ENCODE measurements around the gene LAMA2. TPM values are rescaled to one million over a fixed set of nuclear protein-coding genes. Genes with fewer than 3 reads are reported as not detected.
"Not testable (repeated sequence)": the region's sequence is repeated elsewhere in the genome, so short reads cannot be mapped to it uniquely, and the experiment has no call there.

LAMA2 gene
- total RNA-seq, 1 donor from 2014 or later: 0.65 TPM

- Mint-ChIP-seq H3K4me3 (no peak overlapping the region), H3K27ac (no peak overlapping the region), H3K4me1 (ENCODE audit: low read depth) (no peaks in the 10 kb centered on the region), H3K36me3 (ENCODE audit: low read depth) (no peaks in the 10 kb centered on the region), H3K9me3 (no peaks in the 10 kb centered on the region), H3K27me3 (ENCODE audit: insufficient read depth) (no peaks in the 10 kb centered on the region)
- intact Hi-C loops (cut with micrococcal nuclease): no loop called here
- DNase-seq (ENCODE audit: low spot score): no peak
Observed at GRCh38 chr6:129031051-129031599, 148.2 kb downstream of the LAMA2 start.

GRCh38 chr6:129032602-129033001, 149.7 kb downstream of the LAMA2 start:
- Mint-ChIP-seq H3K27ac (no peak overlapping the region), H3K27me3 (ENCODE audit: insufficient read depth) (no peaks in the 10 kb centered on the region), H3K9me3 (no peaks in the 10 kb centered on the region), H3K36me3 (ENCODE audit: low read depth) (no peaks in the 10 kb centered on the region), H3K4me1 (ENCODE audit: low read depth) (no peaks in the 10 kb centered on the region), H3K4me3 (no peak overlapping the region)
- intact Hi-C loops (cut with micrococcal nuclease): no loop called here
- no peak for DNase-seq (ENCODE audit: low spot score)

DNA sequence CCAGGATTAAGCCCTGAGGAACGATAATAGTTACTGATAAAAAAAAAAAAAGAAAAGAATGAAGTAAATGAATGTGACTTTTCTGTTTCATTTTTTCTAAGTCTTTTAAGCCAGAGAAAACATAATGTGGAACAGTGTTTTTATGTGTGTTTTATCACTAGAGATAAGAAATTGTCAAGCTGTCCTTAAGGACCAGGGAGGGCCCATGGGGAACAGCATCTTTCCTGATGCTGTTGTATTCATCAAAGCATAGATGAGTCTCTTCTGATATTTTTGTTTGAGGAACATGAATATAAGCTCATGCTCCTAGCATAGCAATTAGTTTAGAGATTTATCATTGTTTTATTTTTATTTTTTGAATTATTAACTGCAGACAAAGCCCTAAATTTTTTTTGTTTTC, 150.2 kb downstream of the LAMA2 start:
- intact Hi-C loops (cut with micrococcal nuclease): no loop called here
- Mint-ChIP-seq H3K27me3 (ENCODE audit: insufficient read depth) (no peaks in the 10 kb centered on the region), H3K4me3 (no peak overlapping the region), H3K9me3 (no peaks in the 10 kb centered on the region), H3K27ac (no peak overlapping the region), H3K4me1 (ENCODE audit: low read depth) (no peaks in the 10 kb centered on the region), H3K36me3 (ENCODE audit: low read depth) (no peaks in the 10 kb centered on the region)
- no peak for DNase-seq (ENCODE audit: low spot score)

DNA sequence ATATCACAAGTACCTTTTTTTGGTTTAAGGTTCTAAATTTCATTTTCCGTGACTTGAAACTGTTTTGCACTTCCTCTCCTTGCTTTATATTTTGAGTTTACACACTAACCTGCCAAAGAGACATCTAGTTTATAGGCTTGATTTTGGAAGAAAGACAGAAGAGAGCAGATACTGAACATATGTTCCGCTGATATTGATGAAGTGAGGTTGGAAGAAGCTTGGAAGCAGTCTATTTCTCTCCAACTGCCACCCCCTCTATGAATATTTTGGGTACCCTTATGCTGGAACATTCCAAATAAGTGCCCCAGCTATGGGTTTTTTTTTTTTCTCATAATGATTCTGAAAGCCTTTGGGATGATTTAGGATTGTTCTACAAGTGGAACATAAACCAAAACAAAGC, 150.6 kb downstream of the LAMA2 start:
- Mint-ChIP-seq H3K4me1 (ENCODE audit: low read depth) (no peaks in the 10 kb centered on the region), H3K36me3 (ENCODE audit: low read depth) (no peaks in the 10 kb centered on the region), H3K9me3 (no peaks in the 10 kb centered on the region), H3K27me3 (ENCODE audit: insufficient read depth) (no peaks in the 10 kb centered on the region), H3K27ac (no peak overlapping the region), H3K4me3 (no peak overlapping the region)
- no peak for DNase-seq (ENCODE audit: low spot score)
- intact Hi-C loops (cut with micrococcal nuclease): no loop called here

GRCh38 chr6:129041563-129041962, 158.6 kb downstream of the LAMA2 start:
- intact Hi-C loops (cut with micrococcal nuclease): no loop called here
- H3K27me3 Mint-ChIP-seq (ENCODE audit: insufficient read depth): no peaks in the 10 kb centered on the region
- H3K36me3 Mint-ChIP-seq (ENCODE audit: low read depth): no peaks in the 10 kb centered on the region
- no peaks in the 10 kb centered on the region for H3K4me1 Mint-ChIP-seq (ENCODE audit: low read depth)
- H3K4me3 Mint-ChIP-seq: no peak overlapping the region
- DNase-seq (ENCODE audit: low spot score): no peak
- no peaks in the 10 kb centered on the region for H3K9me3 Mint-ChIP-seq
- H3K27ac Mint-ChIP-seq: no peak overlapping the region

DNA sequence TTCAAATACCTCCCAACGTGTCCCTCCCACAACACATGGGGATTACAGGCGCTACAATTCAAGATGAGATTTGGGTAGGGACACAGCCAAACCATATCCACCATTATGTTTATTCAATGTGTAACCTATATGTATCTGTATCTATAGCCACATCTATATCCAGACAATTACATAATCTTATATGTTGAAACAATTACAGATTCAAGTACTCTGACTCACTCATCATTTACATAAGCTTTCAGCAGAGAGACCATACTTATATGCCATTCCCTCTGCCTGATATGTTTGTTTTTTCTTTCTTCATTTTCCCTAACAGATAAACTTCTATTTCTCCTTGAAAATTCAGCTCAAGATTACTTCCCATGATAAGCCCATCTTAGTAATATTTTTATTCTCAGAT, 163.6 kb downstream of the LAMA2 start:
- H3K9me3 Mint-ChIP-seq: no peaks in the 10 kb centered on the region
- intact Hi-C loops (cut with micrococcal nuclease): no loop called here

GRCh38 chr6:129047834-129048233, 164.9 kb downstream of the LAMA2 start:
- no peak for DNase-seq (ENCODE audit: low spot score)
- H3K4me3 Mint-ChIP-seq: no peak overlapping the region
- H3K27me3 Mint-ChIP-seq (ENCODE audit: insufficient read depth): no peaks in the 10 kb centered on the region

More for the DNA sequence above, 163.6 kb downstream of the LAMA2 start:
- H3K4me3 Mint-ChIP-seq: no peak overlapping the region
- H3K27me3 Mint-ChIP-seq (ENCODE audit: insufficient read depth): no peaks in the 10 kb centered on the region
- no peak overlapping the region for H3K27ac Mint-ChIP-seq
- no peaks in the 10 kb centered on the region for H3K4me1 Mint-ChIP-seq (ENCODE audit: low read depth)
- no peak for DNase-seq (ENCODE audit: low spot score)
- H3K36me3 Mint-ChIP-seq (ENCODE audit: low read depth): no peaks in the 10 kb centered on the region

DNA sequence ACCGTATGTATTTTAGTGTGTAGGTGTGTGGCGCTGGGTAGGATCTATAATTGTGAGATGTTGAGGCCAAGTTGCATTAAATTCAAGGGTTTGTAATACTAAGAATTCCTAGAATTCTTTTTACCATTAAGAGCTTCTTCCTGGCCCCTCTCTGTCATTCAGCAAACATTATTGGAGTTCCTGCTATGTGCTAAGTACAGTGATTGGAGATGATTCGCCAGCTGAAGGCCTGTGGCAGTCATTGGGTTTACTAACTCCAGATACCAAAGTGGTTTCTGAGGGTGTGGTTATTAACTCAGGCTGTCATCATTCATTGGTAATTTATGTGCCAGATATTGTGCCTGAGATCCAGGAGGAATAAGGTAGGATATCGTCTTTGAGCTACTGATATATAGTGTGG, 167.1 kb downstream of the LAMA2 start:
- Mint-ChIP-seq H3K4me3 (no peak overlapping the region), H3K27ac (no peak overlapping the region), H3K4me1 (ENCODE audit: low read depth) (no peaks in the 10 kb centered on the region), H3K36me3 (ENCODE audit: low read depth) (no peaks in the 10 kb centered on the region), H3K9me3 (no peaks in the 10 kb centered on the region), H3K27me3 (ENCODE audit: insufficient read depth) (no peaks in the 10 kb centered on the region)
- no peak for DNase-seq (ENCODE audit: low spot score)
- intact Hi-C loops (cut with micrococcal nuclease): no loop called here

More at GRCh38 chr6:129047834-129048233, 164.9 kb downstream of the LAMA2 start:
- intact Hi-C loops (cut with micrococcal nuclease): no loop called here
- H3K9me3 Mint-ChIP-seq: no peaks in the 10 kb centered on the region
- H3K4me1 Mint-ChIP-seq (ENCODE audit: low read depth): no peaks in the 10 kb centered on the region
- H3K27ac Mint-ChIP-seq: no peak overlapping the region
- no peaks in the 10 kb centered on the region for H3K36me3 Mint-ChIP-seq (ENCODE audit: low read depth)

DNA sequence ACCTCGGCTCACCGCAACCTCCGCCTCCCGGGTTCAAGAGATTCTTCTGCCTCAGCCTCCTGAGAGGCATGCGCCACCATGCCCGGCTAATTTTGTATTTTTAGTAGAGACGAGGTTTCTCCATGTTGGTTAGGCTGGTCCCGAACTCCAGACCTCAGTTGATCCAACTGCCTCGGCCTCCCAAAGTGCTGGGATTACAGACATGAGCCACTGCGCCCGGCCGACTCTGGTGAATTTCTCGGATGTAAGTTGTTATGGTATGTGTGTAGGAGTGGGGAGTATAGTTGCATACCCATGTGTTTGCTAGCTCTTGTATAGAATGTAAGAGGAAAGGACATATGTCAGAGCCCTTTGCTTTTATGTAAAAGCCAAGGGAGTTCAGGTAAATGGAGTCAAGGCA, 170.2 kb downstream of the LAMA2 start:
- DNase-seq (ENCODE audit: low spot score); H3K36me3 Mint-ChIP-seq (ENCODE audit: low read depth); H3K27ac Mint-ChIP-seq; H3K27me3 Mint-ChIP-seq (ENCODE audit: insufficient read depth); H3K9me3 Mint-ChIP-seq; intact Hi-C loops (cut with micrococcal nuclease); H3K4me1 Mint-ChIP-seq (ENCODE audit: low read depth); H3K4me3 Mint-ChIP-seq: not testable (repeated sequence)

- no peak overlapping the region for H3K4me3 Mint-ChIP-seq
- intact Hi-C loops (cut with micrococcal nuclease): no loop called here
- H3K27ac Mint-ChIP-seq: no peak overlapping the region
Observed at GRCh38 chr6:129055796-129056195, 172.9 kb downstream of the LAMA2 start.

DNA sequence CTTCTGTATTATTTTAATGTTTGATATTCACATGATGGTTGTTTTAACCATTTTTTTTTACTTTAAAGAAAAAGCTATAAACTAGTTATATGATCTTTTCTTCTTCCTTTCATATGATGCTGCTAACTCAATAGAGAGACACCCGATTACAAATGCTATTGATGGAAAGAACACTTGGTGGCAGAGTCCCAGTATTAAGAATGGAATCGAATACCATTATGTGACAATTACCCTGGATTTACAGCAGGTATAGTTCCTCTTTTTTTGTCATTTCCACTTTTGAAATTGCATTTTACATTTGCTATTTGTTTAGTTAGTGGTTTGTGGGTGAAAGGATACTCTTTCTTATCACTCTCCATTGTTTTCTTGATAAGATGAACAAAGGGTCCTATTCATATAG, 176.7 kb downstream of the LAMA2 start:
- no peaks in the 10 kb centered on the region for H3K4me1 Mint-ChIP-seq (ENCODE audit: low read depth)
- no peaks in the 10 kb centered on the region for H3K27me3 Mint-ChIP-seq (ENCODE audit: insufficient read depth)
- no peak overlapping the region for H3K27ac Mint-ChIP-seq
- H3K9me3 Mint-ChIP-seq: no peaks in the 10 kb centered on the region
- DNase-seq (ENCODE audit: low spot score): no peak
- intact Hi-C loops (cut with micrococcal nuclease): no loop called here
- no peaks in the 10 kb centered on the region for H3K36me3 Mint-ChIP-seq (ENCODE audit: low read depth)
- no peak overlapping the region for H3K4me3 Mint-ChIP-seq

More at GRCh38 chr6:129055796-129056195, 172.9 kb downstream of the LAMA2 start:
- Mint-ChIP-seq H3K4me1 (ENCODE audit: low read depth) (no peaks in the 10 kb centered on the region), H3K36me3 (ENCODE audit: low read depth) (no peaks in the 10 kb centered on the region), H3K27me3 (ENCODE audit: insufficient read depth) (no peaks in the 10 kb centered on the region), H3K9me3 (no peaks in the 10 kb centered on the region)
- DNase-seq (ENCODE audit: low spot score): no peak

DNA sequence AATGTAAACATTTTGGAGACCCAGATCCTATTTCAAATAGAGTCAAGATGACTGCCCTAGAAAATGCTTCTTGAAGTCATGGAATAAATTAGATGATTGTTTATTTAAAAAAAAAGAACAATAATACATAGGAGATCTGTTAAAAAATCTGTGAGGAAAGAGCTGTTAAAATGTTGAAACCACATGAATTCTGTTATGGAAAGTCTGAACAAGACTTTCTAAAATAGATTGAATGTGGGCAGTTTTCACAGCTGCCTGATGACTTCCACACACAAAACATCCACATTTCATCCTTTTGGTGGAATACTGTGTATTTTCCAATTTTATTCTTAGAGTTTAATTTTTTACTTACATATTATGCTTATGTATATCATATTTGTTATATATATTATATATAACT, 186.1 kb downstream of the LAMA2 start:
- no peaks in the 10 kb centered on the region for H3K27me3 Mint-ChIP-seq (ENCODE audit: insufficient read depth)
- no peak for DNase-seq (ENCODE audit: low spot score)
- no peaks in the 10 kb centered on the region for H3K4me1 Mint-ChIP-seq (ENCODE audit: low read depth)
- H3K9me3 Mint-ChIP-seq: no peaks in the 10 kb centered on the region
- no peaks in the 10 kb centered on the region for H3K36me3 Mint-ChIP-seq (ENCODE audit: low read depth)
- intact Hi-C loops (cut with micrococcal nuclease): no loop called here
- H3K27ac Mint-ChIP-seq: no peak overlapping the region
- no peak overlapping the region for H3K4me3 Mint-ChIP-seq

DNA sequence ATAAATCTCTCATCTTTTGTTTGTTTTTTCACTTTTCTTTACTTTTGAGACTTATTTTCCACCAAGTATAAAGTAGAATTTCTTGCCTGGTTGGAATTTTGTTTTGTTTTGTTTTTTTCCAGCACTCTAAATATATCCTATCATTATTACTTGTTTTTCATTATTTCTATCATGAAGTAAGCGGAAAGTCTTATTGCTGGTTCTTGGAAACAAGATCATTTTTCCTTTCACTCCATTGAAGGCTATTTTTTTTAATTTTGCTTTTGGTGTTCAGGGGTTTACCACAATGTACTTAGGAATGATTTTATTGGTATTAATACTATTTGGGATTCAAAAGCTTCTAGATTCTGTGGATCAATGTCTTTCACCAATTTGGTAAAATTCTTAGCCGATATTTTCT, 190.1 kb downstream of the LAMA2 start:
- Mint-ChIP-seq H3K27me3 (ENCODE audit: insufficient read depth) (no peaks in the 10 kb centered on the region), H3K9me3 (no peaks in the 10 kb centered on the region), H3K36me3 (ENCODE audit: low read depth) (no peaks in the 10 kb centered on the region), H3K27ac (no peak overlapping the region), H3K4me3 (no peak overlapping the region), H3K4me1 (ENCODE audit: low read depth) (no peaks in the 10 kb centered on the region)
- DNase-seq (ENCODE audit: low spot score): no peak
- intact Hi-C loops (cut with micrococcal nuclease): no loop called here

DNA sequence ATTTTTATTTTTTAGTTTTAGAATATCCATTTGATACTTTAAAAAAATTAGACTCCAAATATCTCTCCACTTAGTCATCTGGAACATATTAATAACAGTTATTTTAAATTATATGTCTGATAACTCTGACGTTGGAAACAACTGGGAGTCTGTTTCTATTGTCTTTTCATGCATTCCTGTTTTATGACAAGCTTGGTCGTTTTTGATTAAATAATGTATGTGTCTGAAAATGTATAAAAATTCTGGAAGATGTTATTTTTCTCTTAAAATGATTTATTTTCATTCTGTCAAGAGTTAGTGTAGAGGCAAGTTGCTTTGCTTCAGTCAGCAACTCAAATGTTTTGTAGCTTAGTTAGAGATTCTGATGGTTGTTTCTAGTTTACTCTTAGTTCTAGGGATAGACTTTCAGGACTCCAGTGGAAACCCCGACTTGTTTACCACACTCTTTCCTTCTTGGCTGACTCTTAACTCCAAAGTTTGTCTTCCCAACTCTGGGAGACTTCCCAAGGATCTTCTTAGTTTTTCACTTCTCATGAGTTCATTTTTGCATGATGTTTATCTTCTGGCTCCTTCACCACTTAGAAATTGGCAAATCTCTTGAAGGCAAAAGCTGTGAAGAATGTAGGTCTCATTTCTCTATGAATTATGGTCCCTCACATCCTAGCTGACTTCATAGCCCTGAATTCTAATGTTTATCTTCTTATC, 190.9 kb downstream of the LAMA2 start:
- Mint-ChIP-seq H3K27ac (no peak overlapping the region), H3K36me3 (ENCODE audit: low read depth) (no peaks in the 10 kb centered on the region), H3K27me3 (ENCODE audit: insufficient read depth) (no peaks in the 10 kb centered on the region), H3K9me3 (no peaks in the 10 kb centered on the region), H3K4me1 (ENCODE audit: low read depth) (no peaks in the 10 kb centered on the region), H3K4me3 (no peak overlapping the region)
- intact Hi-C loops (cut with micrococcal nuclease): no loop called here
- no peak for DNase-seq (ENCODE audit: low spot score)
